ENCODE results near the gene DDX49.
"Not testable (repeated sequence)": the region's sequence is repeated elsewhere in the genome, so short reads cannot be mapped to it uniquely, and the experiment has no call there.

DDX49 gene

GRCh38 chr19:18905058-18905456 is 14.5 kb upstream of the DDX49 start:
- Histone ChIP-seq H3K4me3 (ENCODE audit: low read depth, low read length) (no peak overlapping the region), H3K36me3 (ENCODE audit: control insufficient read depth, insufficient read depth, low read length) (peaks cover 79% of the 10 kb centered on the region), H3K9ac (ENCODE audit: low read length) (no peak overlapping the region), H3K9me3 (ENCODE audit: control insufficient read depth, insufficient read depth, low read depth, low read length) (no peaks in the 10 kb centered on the region), H3K4me1 (ENCODE audit: control insufficient read depth, insufficient read depth, low read length) (no peaks in the 10 kb centered on the region), H3K27me3 (ENCODE audit: control insufficient read depth, insufficient read depth, low read length) (no peaks in the 10 kb centered on the region), H3K27ac (ENCODE audit: low read depth, low read length) (no peak overlapping the region)

- H3K9me3 ChIP-seq (ENCODE audit: control insufficient read depth, insufficient read depth, low read depth, low read length), result no peaks in the 10 kb centered on the region
- peaks cover 76% of the 10 kb centered on the region for H3K36me3 ChIP-seq (ENCODE audit: control insufficient read depth, insufficient read depth, low read length)
- no peak overlapping the region for H3K9ac ChIP-seq (ENCODE audit: low read length)
- H3K4me1 ChIP-seq (ENCODE audit: control insufficient read depth, insufficient read depth, low read length), result no peaks in the 10 kb centered on the region
- H3K27me3 ChIP-seq (ENCODE audit: control insufficient read depth, insufficient read depth, low read length), result no peaks in the 10 kb centered on the region
- H3K4me3 ChIP-seq (ENCODE audit: low read depth, low read length), result no peak overlapping the region
- H3K27ac ChIP-seq (ENCODE audit: low read depth, low read length), result no peak overlapping the region
Measured at GRCh38 chr19:18905513-18906236, 13.8 kb upstream of the DDX49 start.

- H3K27me3 ChIP-seq (ENCODE audit: control insufficient read depth, insufficient read depth, low read length), result no peaks in the 10 kb centered on the region
- no peak overlapping the region for H3K9ac ChIP-seq (ENCODE audit: low read length)
- no peak overlapping the region for H3K4me3 ChIP-seq (ENCODE audit: low read depth, low read length)
- no peaks in the 10 kb centered on the region for H3K9me3 ChIP-seq (ENCODE audit: control insufficient read depth, insufficient read depth, low read depth, low read length)
- H3K4me1 ChIP-seq (ENCODE audit: control insufficient read depth, insufficient read depth, low read length), result no peaks in the 10 kb centered on the region
- H3K27ac ChIP-seq (ENCODE audit: low read depth, low read length), result no peak overlapping the region
- peaks cover 73% of the 10 kb centered on the region for H3K36me3 ChIP-seq (ENCODE audit: control insufficient read depth, insufficient read depth, low read length)
Measured at GRCh38 chr19:18906605-18907519, 12.7 kb upstream of the DDX49 start.

GRCh38 chr19:18908917-18909619 is 10.4 kb upstream of the DDX49 start:
- no peaks in the 10 kb centered on the region for H3K27me3 ChIP-seq (ENCODE audit: control insufficient read depth, insufficient read depth, low read length)
- no peak overlapping the region for H3K9ac ChIP-seq (ENCODE audit: low read length)
- peaks cover 81% of the 10 kb centered on the region for H3K36me3 ChIP-seq (ENCODE audit: control insufficient read depth, insufficient read depth, low read length)
- no peak overlapping the region for H3K27ac ChIP-seq (ENCODE audit: low read depth, low read length)
- no peaks in the 10 kb centered on the region for H3K9me3 ChIP-seq (ENCODE audit: control insufficient read depth, insufficient read depth, low read depth, low read length)
- no peak overlapping the region for H3K4me3 ChIP-seq (ENCODE audit: low read depth, low read length)
- H3K4me1 ChIP-seq (ENCODE audit: control insufficient read depth, insufficient read depth, low read length), result no peaks in the 10 kb centered on the region

GRCh38 chr19:18910010-18910409 is 9.5 kb upstream of the DDX49 start:
- no peaks in the 10 kb centered on the region for H3K27me3 ChIP-seq (ENCODE audit: control insufficient read depth, insufficient read depth, low read length)
- no peaks in the 10 kb centered on the region for H3K9me3 ChIP-seq (ENCODE audit: control insufficient read depth, insufficient read depth, low read depth, low read length)
- H3K4me1 ChIP-seq (ENCODE audit: control insufficient read depth, insufficient read depth, low read length), result no peaks in the 10 kb centered on the region
- no peak overlapping the region for H3K4me3 ChIP-seq (ENCODE audit: low read depth, low read length)
- H3K36me3 ChIP-seq (ENCODE audit: control insufficient read depth, insufficient read depth, low read length), result peaks cover 73% of the 10 kb centered on the region
- no peak overlapping the region for H3K9ac ChIP-seq (ENCODE audit: low read length)
- H3K27ac ChIP-seq (ENCODE audit: low read depth, low read length), result no peak overlapping the region

- no peak overlapping the region for H3K27ac ChIP-seq (ENCODE audit: low read depth, low read length)
Measured at GRCh38 chr19:18910801-18911436, 8.6 kb upstream of the DDX49 start.

GRCh38 chr19:18912933-18913332 is 6.6 kb upstream of the DDX49 start:
- no peak overlapping the region for H3K27ac ChIP-seq (ENCODE audit: low read depth, low read length)
- H3K4me1 ChIP-seq (ENCODE audit: control insufficient read depth, insufficient read depth, low read length), result no peaks in the 10 kb centered on the region
- H3K36me3 ChIP-seq (ENCODE audit: control insufficient read depth, insufficient read depth, low read length), result peaks cover 49% of the 10 kb centered on the region

More at GRCh38 chr19:18910801-18911436, 8.6 kb upstream of the DDX49 start:
- H3K4me3 ChIP-seq (ENCODE audit: low read depth, low read length), result no peak overlapping the region
- no peaks in the 10 kb centered on the region for H3K27me3 ChIP-seq (ENCODE audit: control insufficient read depth, insufficient read depth, low read length)
- no peaks in the 10 kb centered on the region for H3K9me3 ChIP-seq (ENCODE audit: control insufficient read depth, insufficient read depth, low read depth, low read length)
- H3K4me1 ChIP-seq (ENCODE audit: control insufficient read depth, insufficient read depth, low read length), result no peaks in the 10 kb centered on the region
- H3K36me3 ChIP-seq (ENCODE audit: control insufficient read depth, insufficient read depth, low read length), result peaks cover 69% of the 10 kb centered on the region
- H3K9ac ChIP-seq (ENCODE audit: low read length), result no peak overlapping the region

GRCh38 chr19:18913466-18913865 is 6.0 kb upstream of the DDX49 start:
- Histone ChIP-seq H3K4me3 (ENCODE audit: low read depth, low read length) (no peak overlapping the region), H3K4me1 (ENCODE audit: control insufficient read depth, insufficient read depth, low read length) (no peaks in the 10 kb centered on the region), H3K9ac (ENCODE audit: low read length) (no peak overlapping the region), H3K9me3 (ENCODE audit: control insufficient read depth, insufficient read depth, low read depth, low read length) (no peaks in the 10 kb centered on the region), H3K27me3 (ENCODE audit: control insufficient read depth, insufficient read depth, low read length) (no peaks in the 10 kb centered on the region), H3K27ac (ENCODE audit: low read depth, low read length) (no peak overlapping the region), H3K36me3 (ENCODE audit: control insufficient read depth, insufficient read depth, low read length) (peaks cover 46% of the 10 kb centered on the region)

More at GRCh38 chr19:18912933-18913332, 6.6 kb upstream of the DDX49 start:
- Histone ChIP-seq H3K9ac (ENCODE audit: low read length) (no peak overlapping the region), H3K9me3 (ENCODE audit: control insufficient read depth, insufficient read depth, low read depth, low read length) (no peaks in the 10 kb centered on the region), H3K4me3 (ENCODE audit: low read depth, low read length) (no peak overlapping the region), H3K27me3 (ENCODE audit: control insufficient read depth, insufficient read depth, low read length) (no peaks in the 10 kb centered on the region)

GRCh38 chr19:18915639-18916038 is 3.9 kb upstream of the DDX49 start:
- Histone ChIP-seq H3K27ac (ENCODE audit: low read depth, low read length) (no peak overlapping the region), H3K4me1 (ENCODE audit: control insufficient read depth, insufficient read depth, low read length) (no peaks in the 10 kb centered on the region), H3K27me3 (ENCODE audit: control insufficient read depth, insufficient read depth, low read length) (no peaks in the 10 kb centered on the region), H3K9ac (ENCODE audit: low read length) (no peak overlapping the region), H3K9me3 (ENCODE audit: control insufficient read depth, insufficient read depth, low read depth, low read length) (no peaks in the 10 kb centered on the region), H3K4me3 (ENCODE audit: low read depth, low read length) (no peak overlapping the region), H3K36me3 (ENCODE audit: control insufficient read depth, insufficient read depth, low read length) (peaks cover 31% of the 10 kb centered on the region)

GRCh38 chr19:18917593-18917992 is 1.9 kb upstream of the DDX49 start:
- not testable (repeated sequence) for H3K9ac ChIP-seq (ENCODE audit: low read length); H3K4me1 ChIP-seq (ENCODE audit: control insufficient read depth, insufficient read depth, low read length); H3K27me3 ChIP-seq (ENCODE audit: control insufficient read depth, insufficient read depth, low read length); H3K4me3 ChIP-seq (ENCODE audit: low read depth, low read length); H3K27ac ChIP-seq (ENCODE audit: low read depth, low read length); H3K9me3 ChIP-seq (ENCODE audit: control insufficient read depth, insufficient read depth, low read depth, low read length)
- peaks cover 33% of the 10 kb centered on the region for H3K36me3 ChIP-seq (ENCODE audit: control insufficient read depth, insufficient read depth, low read length)
